Measurements from ENCODE around the gene NSMF.

Gene NSMF

GRCh38 chr9:137505421-137506140 lies 46.4 kb upstream of the NSMF start:
- H3K4me3 ChIP-seq (ENCODE audit: low read length, poor library complexity, severe bottlenecking) = no peak overlapping the region

GRCh38 chr9:137504432-137504777 lies 45.3 kb upstream of the NSMF start:
- no peak overlapping the region for H3K4me2 ChIP-seq (ENCODE audit: low read depth, low read length, poor library complexity, severe bottlenecking)
- no peaks in the 10 kb centered on the region for H3K79me2 ChIP-seq (ENCODE audit: insufficient read depth, low read length)
- H3K9me2 ChIP-seq (replicated peaks; ENCODE audit: low read depth, low read length) = no peaks in the 10 kb centered on the region
- H3K4me3 ChIP-seq (ENCODE audit: low read length, poor library complexity, severe bottlenecking) = no peak overlapping the region
- no peaks in the 10 kb centered on the region for H3K4me1 ChIP-seq (ENCODE audit: insufficient read depth, low read length, poor library complexity, severe bottlenecking)
- TF ChIP-seq EZH2phosphoT487 (IDR thresholded peaks at IDR 0.05; ENCODE audit: borderline replicate concordance) (no peak), CTCF (conservative IDR thresholded peaks at IDR 0.05; ENCODE audit: low read length) (no peak)
- H2AFZ ChIP-seq (ENCODE audit: low read length) = no peak overlapping the region
- no peaks in the 10 kb centered on the region for H3K27me3 ChIP-seq (ENCODE audit: insufficient read depth, low read length, poor library complexity, severe bottlenecking)
- H3K9me3 ChIP-seq (ENCODE audit: insufficient read depth, low read depth, low read length) = no peaks in the 10 kb centered on the region
- peaks cover 4% of the 10 kb centered on the region; the same call in 1 of the 2 replicates for H3F3A ChIP-seq (ENCODE audit: low read depth)
- H3K36me3 ChIP-seq (ENCODE audit: insufficient read depth, low read length) = no peaks in the 10 kb centered on the region
- H3K9ac ChIP-seq (ENCODE audit: low read depth, low read length, poor library complexity, severe bottlenecking) = no peak overlapping the region
- H4K20me1 ChIP-seq (ENCODE audit: insufficient read depth, low read length, poor library complexity, severe bottlenecking) = no peaks in the 10 kb centered on the region

More at GRCh38 chr9:137505421-137506140, 46.4 kb upstream of the NSMF start:
- no peaks in the 10 kb centered on the region for H3K4me1 ChIP-seq (ENCODE audit: insufficient read depth, low read length, poor library complexity, severe bottlenecking)
- no peaks in the 10 kb centered on the region for H3K9me3 ChIP-seq (ENCODE audit: insufficient read depth, low read depth, low read length)
- H3K4me2 ChIP-seq (ENCODE audit: low read depth, low read length, poor library complexity, severe bottlenecking) = no peak overlapping the region
- H2AFZ ChIP-seq (ENCODE audit: low read length) = no peak overlapping the region
- H3K9me2 ChIP-seq (replicated peaks; ENCODE audit: low read depth, low read length) = no peaks in the 10 kb centered on the region
- H3F3A ChIP-seq (ENCODE audit: low read depth) = peaks cover 4% of the 10 kb centered on the region; the same call in 1 of the 2 replicates
- H3K9ac ChIP-seq (ENCODE audit: low read depth, low read length, poor library complexity, severe bottlenecking) = no peak overlapping the region
- no peak for TF ChIP-seq CTCF (conservative IDR thresholded peaks at IDR 0.05; ENCODE audit: low read length)
- TF ChIP-seq EZH2phosphoT487 (IDR thresholded peaks at IDR 0.05; ENCODE audit: borderline replicate concordance) = no peak
- H4K20me1 ChIP-seq (ENCODE audit: insufficient read depth, low read length, poor library complexity, severe bottlenecking) = no peaks in the 10 kb centered on the region
- H3K79me2 ChIP-seq (ENCODE audit: insufficient read depth, low read length) = no peaks in the 10 kb centered on the region
- no peaks in the 10 kb centered on the region for H3K27me3 ChIP-seq (ENCODE audit: insufficient read depth, low read length, poor library complexity, severe bottlenecking)
- H3K36me3 ChIP-seq (ENCODE audit: insufficient read depth, low read length) = no peaks in the 10 kb centered on the region

GRCh38 chr9:137502008-137502911 lies 43.1 kb upstream of the NSMF start:
- no peak overlapping the region for H3K9ac ChIP-seq (ENCODE audit: low read depth, low read length, poor library complexity, severe bottlenecking)
- H3F3A ChIP-seq (ENCODE audit: low read depth) = peaks cover 4% of the 10 kb centered on the region; the same call in 1 of the 2 replicates
- no peaks in the 10 kb centered on the region for H3K79me2 ChIP-seq (ENCODE audit: insufficient read depth, low read length)
- no peak overlapping the region for H3K4me3 ChIP-seq (ENCODE audit: low read length, poor library complexity, severe bottlenecking)
- TF ChIP-seq EZH2phosphoT487 (IDR thresholded peaks at IDR 0.05; ENCODE audit: borderline replicate concordance) (no peak), CTCF (conservative IDR thresholded peaks at IDR 0.05; ENCODE audit: low read length) (no peak)
- H3K27me3 ChIP-seq (ENCODE audit: insufficient read depth, low read length, poor library complexity, severe bottlenecking) = no peaks in the 10 kb centered on the region
- H3K9me2 ChIP-seq (replicated peaks; ENCODE audit: low read depth, low read length) = no peaks in the 10 kb centered on the region
- no peak overlapping the region for H3K4me2 ChIP-seq (ENCODE audit: low read depth, low read length, poor library complexity, severe bottlenecking)
- H3K36me3 ChIP-seq (ENCODE audit: insufficient read depth, low read length) = no peaks in the 10 kb centered on the region
- no peak overlapping the region for H2AFZ ChIP-seq (ENCODE audit: low read length)
- H4K20me1 ChIP-seq (ENCODE audit: insufficient read depth, low read length, poor library complexity, severe bottlenecking) = no peaks in the 10 kb centered on the region
- no peaks in the 10 kb centered on the region for H3K9me3 ChIP-seq (ENCODE audit: insufficient read depth, low read depth, low read length)
- no peaks in the 10 kb centered on the region for H3K4me1 ChIP-seq (ENCODE audit: insufficient read depth, low read length, poor library complexity, severe bottlenecking)
